Measurements from ENCODE around the gene KRTAP17-1.

KRTAP17-1 gene

GRCh38 chr17:41308251-41308917 is 7.1 kb downstream of the KRTAP17-1 start:
- Histone ChIP-seq H3K4me3 (replicated peaks; ENCODE audit: insufficient read depth, low read length) (peak overlapping the region; percentile 9), H3K27me3 (ENCODE audit: insufficient read depth, poor library complexity, severe bottlenecking) (no peaks in the 10 kb centered on the region), H3K27ac (replicated peaks) (peak overlapping the region; percentile 53)
- DNase-seq (ENCODE audit: low read depth in 1 of 2, low spot score in 1 of 2): peak in 1 of 2 experiments; percentile 86
- TF ChIP-seq, protein P1, sequence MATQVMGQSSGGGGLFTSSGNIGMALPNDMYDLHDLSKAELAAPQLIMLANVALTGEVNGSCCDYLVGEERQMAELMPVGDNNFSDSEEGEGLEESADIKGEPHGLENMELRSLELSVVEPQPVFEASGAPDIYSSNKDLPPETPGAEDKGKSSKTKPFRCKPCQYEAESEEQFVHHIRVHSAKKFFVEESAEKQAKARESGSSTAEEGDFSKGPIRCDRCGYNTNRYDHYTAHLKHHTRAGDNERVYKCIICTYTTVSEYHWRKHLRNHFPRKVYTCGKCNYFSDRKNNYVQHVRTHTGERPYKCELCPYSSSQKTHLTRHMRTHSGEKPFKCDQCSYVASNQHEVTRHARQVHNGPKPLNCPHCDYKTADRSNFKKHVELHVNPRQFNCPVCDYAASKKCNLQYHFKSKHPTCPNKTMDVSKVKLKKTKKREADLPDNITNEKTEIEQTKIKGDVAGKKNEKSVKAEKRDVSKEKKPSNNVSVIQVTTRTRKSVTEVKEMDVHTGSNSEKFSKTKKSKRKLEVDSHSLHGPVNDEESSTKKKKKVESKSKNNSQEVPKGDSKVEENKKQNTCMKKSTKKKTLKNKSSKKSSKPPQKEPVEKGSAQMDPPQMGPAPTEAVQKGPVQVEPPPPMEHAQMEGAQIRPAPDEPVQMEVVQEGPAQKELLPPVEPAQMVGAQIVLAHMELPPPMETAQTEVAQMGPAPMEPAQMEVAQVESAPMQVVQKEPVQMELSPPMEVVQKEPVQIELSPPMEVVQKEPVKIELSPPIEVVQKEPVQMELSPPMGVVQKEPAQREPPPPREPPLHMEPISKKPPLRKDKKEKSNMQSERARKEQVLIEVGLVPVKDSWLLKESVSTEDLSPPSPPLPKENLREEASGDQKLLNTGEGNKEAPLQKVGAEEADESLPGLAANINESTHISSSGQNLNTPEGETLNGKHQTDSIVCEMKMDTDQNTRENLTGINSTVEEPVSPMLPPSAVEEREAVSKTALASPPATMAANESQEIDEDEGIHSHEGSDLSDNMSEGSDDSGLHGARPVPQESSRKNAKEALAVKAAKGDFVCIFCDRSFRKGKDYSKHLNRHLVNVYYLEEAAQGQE (IDR thresholded peaks at IDR 0.05; ENCODE audit: insufficient replicate concordance, low read depth): no peak
- TF ChIP-seq, protein P2, sequence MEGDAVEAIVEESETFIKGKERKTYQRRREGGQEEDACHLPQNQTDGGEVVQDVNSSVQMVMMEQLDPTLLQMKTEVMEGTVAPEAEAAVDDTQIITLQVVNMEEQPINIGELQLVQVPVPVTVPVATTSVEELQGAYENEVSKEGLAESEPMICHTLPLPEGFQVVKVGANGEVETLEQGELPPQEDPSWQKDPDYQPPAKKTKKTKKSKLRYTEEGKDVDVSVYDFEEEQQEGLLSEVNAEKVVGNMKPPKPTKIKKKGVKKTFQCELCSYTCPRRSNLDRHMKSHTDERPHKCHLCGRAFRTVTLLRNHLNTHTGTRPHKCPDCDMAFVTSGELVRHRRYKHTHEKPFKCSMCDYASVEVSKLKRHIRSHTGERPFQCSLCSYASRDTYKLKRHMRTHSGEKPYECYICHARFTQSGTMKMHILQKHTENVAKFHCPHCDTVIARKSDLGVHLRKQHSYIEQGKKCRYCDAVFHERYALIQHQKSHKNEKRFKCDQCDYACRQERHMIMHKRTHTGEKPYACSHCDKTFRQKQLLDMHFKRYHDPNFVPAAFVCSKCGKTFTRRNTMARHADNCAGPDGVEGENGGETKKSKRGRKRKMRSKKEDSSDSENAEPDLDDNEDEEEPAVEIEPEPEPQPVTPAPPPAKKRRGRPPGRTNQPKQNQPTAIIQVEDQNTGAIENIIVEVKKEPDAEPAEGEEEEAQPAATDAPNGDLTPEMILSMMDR (IDR thresholded peaks at IDR 0.05; ENCODE audit: insufficient read depth, low read length): no peak
- TF ChIP-seq SPI1 (IDR thresholded peaks at IDR 0.05; ENCODE audit: borderline replicate concordance, low read depth) (peak; percentile 73; the same call in 1 of the 2 replicates), POLR2AphosphoS5 (IDR thresholded peaks at IDR 0.05; ENCODE audit: low read depth) (peak; percentile 99), GABPA (IDR thresholded peaks at IDR 0.05; ENCODE audit: low read depth) (peak; percentile 78)

DNA sequence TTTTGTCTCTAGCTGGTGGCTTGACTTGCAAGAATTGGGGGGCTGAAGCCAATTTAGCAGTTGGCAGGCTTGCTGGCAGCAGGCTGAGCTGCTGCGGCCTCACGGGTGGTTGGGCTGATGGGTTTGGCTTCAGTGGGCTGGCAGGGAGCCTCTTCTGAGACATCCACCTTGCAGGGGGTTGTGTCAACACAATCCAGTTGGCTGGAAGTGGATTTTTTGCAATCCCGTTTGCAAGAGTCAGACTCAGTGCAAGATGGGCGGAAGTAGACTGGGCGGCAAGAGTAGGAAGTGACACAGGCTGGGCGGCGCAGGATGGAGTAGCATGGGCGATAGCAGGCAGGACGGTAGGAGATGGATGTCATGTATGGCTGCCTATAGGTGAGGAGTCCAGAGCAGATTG is 7.9 kb downstream of the KRTAP17-1 start:
- TF ChIP-seq, protein P2 (IDR thresholded peaks at IDR 0.05; ENCODE audit: insufficient read depth, low read length): no peak
- TF ChIP-seq, protein P1 (IDR thresholded peaks at IDR 0.05; ENCODE audit: insufficient replicate concordance, low read depth): peak; percentile 30
- peak; percentile 51; the same call in 1 of the 2 replicates for TF ChIP-seq SPI1 (IDR thresholded peaks at IDR 0.05; ENCODE audit: borderline replicate concordance, low read depth)
- TF ChIP-seq POLR2AphosphoS5 (IDR thresholded peaks at IDR 0.05; ENCODE audit: low read depth): peak; percentile 51
- peak; percentile 88 for TF ChIP-seq GABPA (IDR thresholded peaks at IDR 0.05; ENCODE audit: low read depth)
- H3K27ac ChIP-seq (replicated peaks): peak overlapping the region; percentile 53
- H3K4me3 ChIP-seq (replicated peaks; ENCODE audit: insufficient read depth, low read length): peak overlapping the region; percentile 9
- no peaks in the 10 kb centered on the region for H3K27me3 ChIP-seq (ENCODE audit: insufficient read depth, poor library complexity, severe bottlenecking)
- DNase-seq (ENCODE audit: low read depth in 1 of 2, low spot score in 1 of 2): peak; percentile 45 to 80

DNA sequence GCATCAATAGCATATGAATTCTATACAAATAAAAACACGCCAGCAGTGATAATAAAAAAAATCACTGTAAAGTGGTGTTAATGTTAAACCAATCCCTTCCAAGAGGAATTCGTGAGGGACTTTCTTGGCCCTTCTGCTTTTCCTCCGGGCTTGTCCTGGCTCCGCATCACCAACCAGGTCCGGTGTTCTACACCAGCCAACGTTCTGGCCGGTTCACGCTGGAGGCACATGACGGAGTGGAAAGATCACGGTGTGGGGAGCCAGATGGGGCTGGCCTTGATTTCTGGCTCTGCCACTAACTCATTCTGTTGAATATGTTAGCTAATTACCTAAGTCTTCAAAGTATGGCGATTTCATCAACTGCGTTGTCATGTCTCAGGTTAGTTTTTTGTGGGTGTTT is 11.4 kb downstream of the KRTAP17-1 start:
- no peak for DNase-seq (ENCODE audit: low read depth in 1 of 2, low spot score in 1 of 2)
- TF ChIP-seq, protein P1 (IDR thresholded peaks at IDR 0.05; ENCODE audit: insufficient replicate concordance, low read depth): no peak
- no peak for TF ChIP-seq GABPA (IDR thresholded peaks at IDR 0.05; ENCODE audit: low read depth)
- no peaks in the 10 kb centered on the region for H3K27me3 ChIP-seq (ENCODE audit: insufficient read depth, poor library complexity, severe bottlenecking)
- no peak overlapping the region for H3K4me3 ChIP-seq (replicated peaks; ENCODE audit: insufficient read depth, low read length)
- no peak overlapping the region for H3K27ac ChIP-seq (replicated peaks)

Measured in HL-60 (cell line).